HL-60 (cell line): ENCODE results near the gene GRM2.

Source experiments
- DNase-seq, 2 experiments: peaks; one replicate each; pipeline ENCODE4 v3.0.0-alpha.2; 2010 to 2020; ENCODE audit warnings: low read depth in 1 of 2, low spot score in 1 of 2
- H3K27ac ChIP-seq: fragments of 250-450 bp; sonication (Bioruptor Pico); replicated peaks from 2 replicates; pipeline ENCODE4 v1.5.1; 2020; ENCODE audit warnings: mild to moderate bottlenecking, moderate library complexity
- H3K27me3 ChIP-seq: fragments of 250-450 bp; sonication (Bioruptor Pico); 2 replicates; pipeline ENCODE4 v1.5.1; 2021; ENCODE audit warnings: mild to moderate bottlenecking, moderate library complexity; ENCODE audit not compliant: insufficient read depth, poor library complexity, severe bottlenecking
- H3K4me3 ChIP-seq: replicated peaks from 2 replicates; pipeline ENCODE4 v1.5.1; 2011; ENCODE audit warnings: mild to moderate bottlenecking, control low read depth, low read length; ENCODE audit not compliant: insufficient read depth
- GABPA ChIP-seq: IDR thresholded peaks from 2 replicates; pipeline ENCODE4 v1.6.1; 2012; ENCODE audit warnings: low read depth
- POLR2AphosphoS5 ChIP-seq: IDR thresholded peaks from 2 replicates; pipeline ENCODE4 v1.6.1; 2012; ENCODE audit warnings: low read depth
- SPI1 ChIP-seq: IDR thresholded peaks from 2 replicates; pipeline ENCODE4 v1.6.1; 2012; ENCODE audit warnings: low read depth, mild to moderate bottlenecking, borderline replicate concordance
- TF ChIP-seq, protein P1 (sequence below): IDR thresholded peaks from 2 replicates; pipeline ENCODE4 v1.6.1; 2012; ENCODE audit warnings: low read depth; ENCODE audit not compliant: insufficient replicate concordance
- TF ChIP-seq, protein P2 (sequence below): IDR thresholded peaks from one replicate; pipeline ENCODE4 v1.5.1; 2011; ENCODE audit warnings: low read length, control low read depth, inconsistent platforms; ENCODE audit not compliant: insufficient read depth

The GRM2 gene

DNA sequence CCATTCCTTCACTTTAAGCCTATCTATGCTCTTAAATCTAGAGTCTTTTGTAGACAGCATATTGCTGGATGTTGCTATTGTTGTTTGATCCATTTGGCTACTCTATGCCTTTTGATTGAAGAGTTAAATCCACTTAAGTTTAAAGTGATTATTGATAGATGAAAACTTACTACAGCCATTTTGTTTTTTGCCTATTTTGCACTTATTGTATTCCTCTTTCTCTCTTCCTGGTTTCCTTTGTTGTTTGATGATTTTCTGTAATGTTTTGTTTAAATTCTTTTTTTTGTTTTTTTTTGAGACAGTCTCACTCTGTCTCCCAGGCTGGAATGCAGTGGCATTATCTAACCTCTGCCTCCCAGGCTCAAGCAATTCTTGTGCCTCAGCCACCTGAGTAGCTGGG lies 52.3 kb downstream of the GRM2 start:
- TF ChIP-seq, protein P1, sequence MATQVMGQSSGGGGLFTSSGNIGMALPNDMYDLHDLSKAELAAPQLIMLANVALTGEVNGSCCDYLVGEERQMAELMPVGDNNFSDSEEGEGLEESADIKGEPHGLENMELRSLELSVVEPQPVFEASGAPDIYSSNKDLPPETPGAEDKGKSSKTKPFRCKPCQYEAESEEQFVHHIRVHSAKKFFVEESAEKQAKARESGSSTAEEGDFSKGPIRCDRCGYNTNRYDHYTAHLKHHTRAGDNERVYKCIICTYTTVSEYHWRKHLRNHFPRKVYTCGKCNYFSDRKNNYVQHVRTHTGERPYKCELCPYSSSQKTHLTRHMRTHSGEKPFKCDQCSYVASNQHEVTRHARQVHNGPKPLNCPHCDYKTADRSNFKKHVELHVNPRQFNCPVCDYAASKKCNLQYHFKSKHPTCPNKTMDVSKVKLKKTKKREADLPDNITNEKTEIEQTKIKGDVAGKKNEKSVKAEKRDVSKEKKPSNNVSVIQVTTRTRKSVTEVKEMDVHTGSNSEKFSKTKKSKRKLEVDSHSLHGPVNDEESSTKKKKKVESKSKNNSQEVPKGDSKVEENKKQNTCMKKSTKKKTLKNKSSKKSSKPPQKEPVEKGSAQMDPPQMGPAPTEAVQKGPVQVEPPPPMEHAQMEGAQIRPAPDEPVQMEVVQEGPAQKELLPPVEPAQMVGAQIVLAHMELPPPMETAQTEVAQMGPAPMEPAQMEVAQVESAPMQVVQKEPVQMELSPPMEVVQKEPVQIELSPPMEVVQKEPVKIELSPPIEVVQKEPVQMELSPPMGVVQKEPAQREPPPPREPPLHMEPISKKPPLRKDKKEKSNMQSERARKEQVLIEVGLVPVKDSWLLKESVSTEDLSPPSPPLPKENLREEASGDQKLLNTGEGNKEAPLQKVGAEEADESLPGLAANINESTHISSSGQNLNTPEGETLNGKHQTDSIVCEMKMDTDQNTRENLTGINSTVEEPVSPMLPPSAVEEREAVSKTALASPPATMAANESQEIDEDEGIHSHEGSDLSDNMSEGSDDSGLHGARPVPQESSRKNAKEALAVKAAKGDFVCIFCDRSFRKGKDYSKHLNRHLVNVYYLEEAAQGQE, result no peak
- TF ChIP-seq SPI1, result no peak
- no peak for TF ChIP-seq POLR2AphosphoS5
- TF ChIP-seq, protein P2, sequence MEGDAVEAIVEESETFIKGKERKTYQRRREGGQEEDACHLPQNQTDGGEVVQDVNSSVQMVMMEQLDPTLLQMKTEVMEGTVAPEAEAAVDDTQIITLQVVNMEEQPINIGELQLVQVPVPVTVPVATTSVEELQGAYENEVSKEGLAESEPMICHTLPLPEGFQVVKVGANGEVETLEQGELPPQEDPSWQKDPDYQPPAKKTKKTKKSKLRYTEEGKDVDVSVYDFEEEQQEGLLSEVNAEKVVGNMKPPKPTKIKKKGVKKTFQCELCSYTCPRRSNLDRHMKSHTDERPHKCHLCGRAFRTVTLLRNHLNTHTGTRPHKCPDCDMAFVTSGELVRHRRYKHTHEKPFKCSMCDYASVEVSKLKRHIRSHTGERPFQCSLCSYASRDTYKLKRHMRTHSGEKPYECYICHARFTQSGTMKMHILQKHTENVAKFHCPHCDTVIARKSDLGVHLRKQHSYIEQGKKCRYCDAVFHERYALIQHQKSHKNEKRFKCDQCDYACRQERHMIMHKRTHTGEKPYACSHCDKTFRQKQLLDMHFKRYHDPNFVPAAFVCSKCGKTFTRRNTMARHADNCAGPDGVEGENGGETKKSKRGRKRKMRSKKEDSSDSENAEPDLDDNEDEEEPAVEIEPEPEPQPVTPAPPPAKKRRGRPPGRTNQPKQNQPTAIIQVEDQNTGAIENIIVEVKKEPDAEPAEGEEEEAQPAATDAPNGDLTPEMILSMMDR, result no peak
- TF ChIP-seq GABPA, result no peak
- DNase-seq, result no peak

More for the DNA sequence above, 52.3 kb downstream of the GRM2 start:
- no peak overlapping the region for H3K27ac ChIP-seq
- H3K4me3 ChIP-seq, result no peak overlapping the region
- no peaks in the 10 kb centered on the region for H3K27me3 ChIP-seq
